ENCODE data around the gene JADE2. TPM values are rescaled to one million over a fixed set of nuclear protein-coding genes. Genes with fewer than 3 reads are reported as not detected.
"Not testable (repeated sequence)": the region's sequence is repeated elsewhere in the genome, so short reads cannot be mapped to it uniquely, and the experiment has no call there.

Gene JADE2
- total RNA-seq, 1 donor from 2014 or later = 3.7 TPM

- DNase-seq = no peak
Measured at GRCh38 chr5:134592141-134592746, 66.8 kb downstream of the JADE2 start.

- DNase-seq = peak; percentile 30
Measured at GRCh38 chr5:134594336-134594735, 68.9 kb downstream of the JADE2 start.

GRCh38 chr5:134594797-134595457 lies 69.5 kb downstream of the JADE2 start:
- DNase-seq = no peak

- no peak for DNase-seq
Measured at GRCh38 chr5:134595458-134595838, 70.0 kb downstream of the JADE2 start.

GRCh38 chr5:134599820-134600219 lies 74.3 kb downstream of the JADE2 start:
- not testable (repeated sequence) for DNase-seq

- DNase-seq = no peak
Measured at GRCh38 chr5:134600600-134600999, 75.1 kb downstream of the JADE2 start.

- DNase-seq = no peak
Measured at GRCh38 chr5:134603059-134603458, 77.6 kb downstream of the JADE2 start.

- DNase-seq = no peak
Measured at GRCh38 chr5:134604908-134605307, 79.4 kb downstream of the JADE2 start.

GRCh38 chr5:134606726-134607125 lies 81.3 kb downstream of the JADE2 start:
- no peak for DNase-seq

GRCh38 chr5:134608555-134608954 lies 83.1 kb downstream of the JADE2 start:
- no peak for DNase-seq

- DNase-seq = no peak
Measured at GRCh38 chr5:134609232-134609851, 83.9 kb downstream of the JADE2 start.

- DNase-seq = no peak
Measured at GRCh38 chr5:134610725-134611124, 85.3 kb downstream of the JADE2 start.

- no peak for DNase-seq
Measured at GRCh38 chr5:134611515-134611914, 86.0 kb downstream of the JADE2 start.

GRCh38 chr5:134614450-134615085 lies 89.1 kb downstream of the JADE2 start:
- no peak for DNase-seq

- DNase-seq = no peak
Measured at GRCh38 chr5:134620634-134621033, 95.2 kb downstream of the JADE2 start.

- no peak for DNase-seq
Measured at GRCh38 chr5:134625559-134625958, 100.1 kb downstream of the JADE2 start.

GRCh38 chr5:134626369-134627014 lies 101.0 kb downstream of the JADE2 start:
- no peak for DNase-seq

Small RNAs within 50 kb of the gene (small RNA-seq; reads per million reads assigned to genes)
- gene RN7SL541P (not detected), gene RNU6-456P (not detected)

Other genes starting within 250 kb of the JADE2 start
- 15.0 TPM for gene CDKL3, start 158.5 kb upstream of the JADE2 start, total RNA-seq
- gene UBE2B, start 154.1 kb upstream of the JADE2 start, total RNA-seq = 83.4 TPM
- gene CDKN2AIPNL, start 113.8 kb upstream of the JADE2 start, total RNA-seq = 52.9 TPM
- 34.9 TPM for gene SAR1B, start 107.2 kb downstream of the JADE2 start, total RNA-seq
- gene SEC24A, start 123.1 kb downstream of the JADE2 start, total RNA-seq = 22.9 TPM
- gene CAMLG, start 212.9 kb downstream of the JADE2 start, total RNA-seq = 85.9 TPM
- 38.5 TPM for gene DDX46, start 233.1 kb downstream of the JADE2 start, total RNA-seq

Measured in occipital lobe (tissue), 3 donors.